ENCODE measurements around the gene SPOCK2.

DNA sequence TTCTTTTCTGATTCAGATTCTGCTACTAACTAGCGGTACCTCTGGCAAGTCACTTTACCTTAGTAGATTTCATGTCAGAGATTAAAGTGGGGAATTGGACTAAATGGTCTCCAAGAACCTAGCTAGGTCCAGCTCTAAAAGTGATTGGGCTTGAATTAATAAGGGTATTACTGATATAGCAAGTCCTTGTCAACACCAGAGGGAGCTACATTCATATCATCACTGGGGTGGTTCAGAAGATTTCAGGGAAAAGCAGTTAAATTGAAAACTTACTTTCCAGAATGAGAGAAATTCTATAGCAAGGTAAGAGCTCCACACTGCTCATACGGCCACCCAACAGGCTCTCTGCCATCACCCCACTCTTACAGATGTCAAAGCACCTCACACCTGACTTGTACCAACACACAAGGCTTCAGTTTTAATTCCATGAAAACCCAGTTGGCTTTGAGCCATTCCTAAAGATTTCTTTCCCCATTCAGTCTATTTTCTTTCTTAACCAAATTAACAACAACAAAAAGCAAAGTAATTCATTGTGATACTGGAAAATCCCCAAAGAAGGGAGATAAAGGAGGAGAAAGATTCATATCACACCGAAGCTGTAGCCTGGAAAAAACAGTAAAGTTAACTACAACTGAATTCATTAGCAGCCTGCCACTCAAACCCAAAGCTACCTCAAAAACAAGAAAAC is 38.0 kb upstream of the SPOCK2 start:
- TF ChIP-seq, protein P1, sequence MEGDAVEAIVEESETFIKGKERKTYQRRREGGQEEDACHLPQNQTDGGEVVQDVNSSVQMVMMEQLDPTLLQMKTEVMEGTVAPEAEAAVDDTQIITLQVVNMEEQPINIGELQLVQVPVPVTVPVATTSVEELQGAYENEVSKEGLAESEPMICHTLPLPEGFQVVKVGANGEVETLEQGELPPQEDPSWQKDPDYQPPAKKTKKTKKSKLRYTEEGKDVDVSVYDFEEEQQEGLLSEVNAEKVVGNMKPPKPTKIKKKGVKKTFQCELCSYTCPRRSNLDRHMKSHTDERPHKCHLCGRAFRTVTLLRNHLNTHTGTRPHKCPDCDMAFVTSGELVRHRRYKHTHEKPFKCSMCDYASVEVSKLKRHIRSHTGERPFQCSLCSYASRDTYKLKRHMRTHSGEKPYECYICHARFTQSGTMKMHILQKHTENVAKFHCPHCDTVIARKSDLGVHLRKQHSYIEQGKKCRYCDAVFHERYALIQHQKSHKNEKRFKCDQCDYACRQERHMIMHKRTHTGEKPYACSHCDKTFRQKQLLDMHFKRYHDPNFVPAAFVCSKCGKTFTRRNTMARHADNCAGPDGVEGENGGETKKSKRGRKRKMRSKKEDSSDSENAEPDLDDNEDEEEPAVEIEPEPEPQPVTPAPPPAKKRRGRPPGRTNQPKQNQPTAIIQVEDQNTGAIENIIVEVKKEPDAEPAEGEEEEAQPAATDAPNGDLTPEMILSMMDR (conservative IDR thresholded peaks at IDR 0.05; ENCODE audit: low read depth, low read length): peak; percentile 63
- TF ChIP-seq EZH2 (IDR thresholded peaks at IDR 0.05; ENCODE audit: low read length, unreplicated experiment) (no peak), EZH2phosphoT487 (IDR thresholded peaks at IDR 0.05; ENCODE audit: borderline replicate concordance, low read length) (no peak)
